ENCODE results near the gene RETREG3. TPM values are rescaled to one million over a fixed set of nuclear protein-coding genes. Genes with fewer than 3 reads are reported as not detected.

RETREG3 gene
- polyA plus RNA-seq, 1 of the 3 experiments (the other 2 are of a cell fraction), result 13.3 TPM

DNA sequence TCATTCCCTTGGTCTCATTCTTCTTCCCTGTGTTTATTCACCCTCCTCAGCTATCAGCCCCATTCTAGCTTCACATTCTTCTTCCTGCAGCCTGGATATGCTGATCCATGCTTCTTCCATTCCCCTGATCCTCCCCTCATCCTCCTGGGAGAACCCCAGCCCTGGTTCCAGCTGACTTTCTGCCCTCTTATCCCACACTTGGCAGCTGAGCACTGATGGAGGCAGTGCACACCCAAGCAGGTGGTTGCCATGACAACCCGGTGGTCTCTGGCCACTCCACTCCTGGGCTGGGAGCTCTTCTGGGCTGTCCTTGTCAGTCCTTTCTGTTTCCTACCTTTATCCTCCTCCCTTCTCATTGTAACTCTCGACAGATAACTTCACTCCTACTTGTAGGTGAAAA, 33.2 kb upstream of the RETREG3 start:
- no peaks in the 10 kb centered on the region for H3K9me2 ChIP-seq
- DNase-seq, result no peak
- WGBS (ENCODE audit: low lambda C conversion rate), result 15% methylated on average over 2 of the region's 2 CpGs
- H3K9ac ChIP-seq, result no peak overlapping the region
- CTCF ChIA-PET, result interaction anchor here (0.9 kb wide), 1 partner anchor 64 kb away, joined by 3 read pairs; no protein-coding TSS in a partner anchor
- no peaks in the 10 kb centered on the region for H3K27me3 ChIP-seq (ENCODE audit: insufficient read depth)
- TF ChIP-seq FOXM1 (IDR thresholded peaks at IDR 0.05; ENCODE audit: low read depth) (no peak), FOXJ3 (CRISPR knock-in tag; IDR thresholded peaks at IDR 0.05) (no peak), FOSL2 (IDR thresholded peaks at IDR 0.05; ENCODE audit: borderline replicate concordance, low read depth) (no peak), JUND (IDR thresholded peaks at IDR 0.05) (no peak), RFX5 (IDR thresholded peaks at IDR 0.05; ENCODE audit: low read length) (no peak), GATA2 (CRISPR knock-in tag; IDR thresholded peaks at IDR 0.05) (no peak), EP300 (IDR thresholded peaks at IDR 0.05; ENCODE audit: borderline replicate concordance in 1 of 2, low read depth in 1 of 2, low read length in 1 of 2) (no peak), MXI1 (IDR thresholded peaks at IDR 0.05; ENCODE audit: low read depth, low read length) (no peak)
- no peaks in the 10 kb centered on the region for H3K79me2 ChIP-seq (ENCODE audit: insufficient read depth)
- H3K4me1 ChIP-seq (ENCODE audit: control insufficient read depth in 1 of 2, insufficient read depth in 2 of 2, low read depth in 1 of 2, low read length in 1 of 2), result no peaks in the 10 kb centered on the region; a peak in 1 of 4 replicates
- H3K36me3 ChIP-seq (replicated peaks in 1 of 2; ENCODE audit: control insufficient read depth in 1 of 2, insufficient read depth in 2 of 2, low read length in 1 of 2), result no peaks in the 10 kb centered on the region
- no peaks in the 10 kb centered on the region for H3F3A ChIP-seq (replicated peaks; ENCODE audit: insufficient read depth)
- H3K9me3 ChIP-seq, result no peaks in the 10 kb centered on the region
- no peak overlapping the region for H3K4me3 ChIP-seq (ENCODE audit: low read depth in 2 of 2, low read length in 1 of 2)
- no peaks in the 10 kb centered on the region for H4K20me1 ChIP-seq (ENCODE audit: insufficient read depth)
- no peak overlapping the region for H3K27ac ChIP-seq (ENCODE audit: low read depth in 2 of 2, low read length in 1 of 2)
- POLR2A ChIA-PET, result no interaction called here
- no peak overlapping the region for H3K4me2 ChIP-seq
- no peak overlapping the region for H2AFZ ChIP-seq (ENCODE audit: low read depth)

GRCh38 chr17:42640121-42640520, 30.9 kb upstream of the RETREG3 start:
- Histone ChIP-seq H3K27ac (ENCODE audit: low read depth in 2 of 2, low read length in 1 of 2) (no peak overlapping the region), H3F3A (replicated peaks; ENCODE audit: insufficient read depth) (no peaks in the 10 kb centered on the region), H4K20me1 (ENCODE audit: insufficient read depth) (no peaks in the 10 kb centered on the region), H3K27me3 (ENCODE audit: insufficient read depth) (no peaks in the 10 kb centered on the region), H2AFZ (ENCODE audit: low read depth) (no peak overlapping the region), H3K9me3 (no peaks in the 10 kb centered on the region), H3K4me1 (ENCODE audit: control insufficient read depth in 1 of 2, insufficient read depth in 2 of 2, low read depth in 1 of 2, low read length in 1 of 2) (no peaks in the 10 kb centered on the region; a peak in 1 of 4 replicates), H3K4me2 (no peak overlapping the region), H3K9ac (no peak overlapping the region), H3K79me2 (ENCODE audit: insufficient read depth) (no peaks in the 10 kb centered on the region), H3K4me3 (ENCODE audit: low read depth in 2 of 2, low read length in 1 of 2) (no peak overlapping the region), H3K9me2 (no peaks in the 10 kb centered on the region), H3K36me3 (replicated peaks in 1 of 2; ENCODE audit: control insufficient read depth in 1 of 2, insufficient read depth in 2 of 2, low read length in 1 of 2) (no peaks in the 10 kb centered on the region)
- no peak for DNase-seq
- ChIA-PET POLR2A (no interaction called here), CTCF (no interaction called here)
- WGBS (ENCODE audit: low lambda C conversion rate), result 86% methylated on average over 4 of the region's 4 CpGs
- TF ChIP-seq POLR2AphosphoS5 (IDR thresholded peaks at IDR 0.05; ENCODE audit: low read depth, low read length) (no peak), MAX (IDR thresholded peaks at IDR 0.05; ENCODE audit: low read depth) (no peak), MEF2A (IDR thresholded peaks at IDR 0.05; ENCODE audit: borderline replicate concordance, low read depth) (no peak), RAD21 (IDR thresholded peaks at IDR 0.05; ENCODE audit: low read length) (no peak), JUND (IDR thresholded peaks at IDR 0.05) (no peak), GABPA (IDR thresholded peaks at IDR 0.05; ENCODE audit: low read depth) (no peak), PBX3 (IDR thresholded peaks at IDR 0.05) (no peak), FOXM1 (IDR thresholded peaks at IDR 0.05; ENCODE audit: low read depth) (no peak), EP300 (IDR thresholded peaks at IDR 0.05; ENCODE audit: borderline replicate concordance in 1 of 2, low read depth in 1 of 2, low read length in 1 of 2) (no peak), SIN3A (IDR thresholded peaks at IDR 0.05; ENCODE audit: borderline replicate concordance, low read depth, low read length) (no peak), RCOR1 (IDR thresholded peaks at IDR 0.05; ENCODE audit: low read length) (no peak), TAF1 (IDR thresholded peaks at IDR 0.05; ENCODE audit: borderline replicate concordance, low read depth, low read length) (no peak), NRF1 (IDR thresholded peaks at IDR 0.05; ENCODE audit: low read depth, low read length) (no peak)
- TF ChIP-seq, protein P1, sequence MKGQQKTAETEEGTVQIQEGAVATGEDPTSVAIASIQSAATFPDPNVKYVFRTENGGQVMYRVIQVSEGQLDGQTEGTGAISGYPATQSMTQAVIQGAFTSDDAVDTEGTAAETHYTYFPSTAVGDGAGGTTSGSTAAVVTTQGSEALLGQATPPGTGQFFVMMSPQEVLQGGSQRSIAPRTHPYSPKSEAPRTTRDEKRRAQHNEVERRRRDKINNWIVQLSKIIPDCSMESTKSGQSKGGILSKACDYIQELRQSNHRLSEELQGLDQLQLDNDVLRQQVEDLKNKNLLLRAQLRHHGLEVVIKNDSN (IDR thresholded peaks at IDR 0.05; ENCODE audit: borderline replicate concordance, low read depth), result no peak
- TF ChIP-seq, protein P2, sequence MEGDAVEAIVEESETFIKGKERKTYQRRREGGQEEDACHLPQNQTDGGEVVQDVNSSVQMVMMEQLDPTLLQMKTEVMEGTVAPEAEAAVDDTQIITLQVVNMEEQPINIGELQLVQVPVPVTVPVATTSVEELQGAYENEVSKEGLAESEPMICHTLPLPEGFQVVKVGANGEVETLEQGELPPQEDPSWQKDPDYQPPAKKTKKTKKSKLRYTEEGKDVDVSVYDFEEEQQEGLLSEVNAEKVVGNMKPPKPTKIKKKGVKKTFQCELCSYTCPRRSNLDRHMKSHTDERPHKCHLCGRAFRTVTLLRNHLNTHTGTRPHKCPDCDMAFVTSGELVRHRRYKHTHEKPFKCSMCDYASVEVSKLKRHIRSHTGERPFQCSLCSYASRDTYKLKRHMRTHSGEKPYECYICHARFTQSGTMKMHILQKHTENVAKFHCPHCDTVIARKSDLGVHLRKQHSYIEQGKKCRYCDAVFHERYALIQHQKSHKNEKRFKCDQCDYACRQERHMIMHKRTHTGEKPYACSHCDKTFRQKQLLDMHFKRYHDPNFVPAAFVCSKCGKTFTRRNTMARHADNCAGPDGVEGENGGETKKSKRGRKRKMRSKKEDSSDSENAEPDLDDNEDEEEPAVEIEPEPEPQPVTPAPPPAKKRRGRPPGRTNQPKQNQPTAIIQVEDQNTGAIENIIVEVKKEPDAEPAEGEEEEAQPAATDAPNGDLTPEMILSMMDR (IDR thresholded peaks at IDR 0.05), result no peak
- TF ChIP-seq, protein P3, sequence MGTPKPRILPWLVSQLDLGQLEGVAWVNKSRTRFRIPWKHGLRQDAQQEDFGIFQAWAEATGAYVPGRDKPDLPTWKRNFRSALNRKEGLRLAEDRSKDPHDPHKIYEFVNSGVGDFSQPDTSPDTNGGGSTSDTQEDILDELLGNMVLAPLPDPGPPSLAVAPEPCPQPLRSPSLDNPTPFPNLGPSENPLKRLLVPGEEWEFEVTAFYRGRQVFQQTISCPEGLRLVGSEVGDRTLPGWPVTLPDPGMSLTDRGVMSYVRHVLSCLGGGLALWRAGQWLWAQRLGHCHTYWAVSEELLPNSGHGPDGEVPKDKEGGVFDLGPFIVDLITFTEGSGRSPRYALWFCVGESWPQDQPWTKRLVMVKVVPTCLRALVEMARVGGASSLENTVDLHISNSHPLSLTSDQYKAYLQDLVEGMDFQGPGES (IDR thresholded peaks at IDR 0.05; ENCODE audit: low read depth, low read length), result no peak
